Measurements from ENCODE around the gene ZCRB1.

ZCRB1 gene

GRCh38 chr12:42281844-42282243 lies 44.0 kb downstream of the ZCRB1 start:
- in situ Hi-C loops (cut with HindIII; ENCODE audit: low pct_ligation_motif_present, low sequenced_read_pairs) = no loop called here
- Histone ChIP-seq H3K27me3 (replicated peaks) (no peaks in the 10 kb centered on the region), H3K4me3 (ENCODE audit: low read depth, low read length) (no peak overlapping the region), H3K27ac (no peak overlapping the region), H3K36me3 (replicated peaks) (no peaks in the 10 kb centered on the region)
- no peak for TF ChIP-seq CTCF (IDR thresholded peaks at IDR 0.05; ENCODE audit: low read depth, low read length, missing control alignments)
- no peak for DNase-seq

DNA sequence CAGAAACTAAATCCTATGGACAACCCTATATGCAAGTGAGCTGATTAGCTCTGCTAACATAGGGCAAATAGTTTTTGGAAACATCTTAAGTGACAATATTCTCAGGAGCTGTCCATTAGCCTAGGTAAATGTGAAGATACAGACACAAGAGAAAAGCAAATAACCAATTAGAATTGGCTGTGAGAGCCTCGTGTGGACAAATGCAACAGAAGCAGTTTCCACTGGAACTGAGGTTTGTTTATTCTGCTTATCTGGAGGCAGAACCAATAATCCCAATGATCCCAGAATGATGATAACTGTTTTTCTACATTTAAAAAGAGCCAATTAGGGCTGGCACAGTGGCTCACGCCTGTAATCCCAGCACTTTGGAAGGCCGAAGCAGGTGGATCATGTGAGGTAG lies 44.6 kb downstream of the ZCRB1 start:
- DNase-seq = no peak
- Histone ChIP-seq H3K27ac (no peak overlapping the region), H3K27me3 (replicated peaks) (no peaks in the 10 kb centered on the region), H3K4me3 (ENCODE audit: low read depth, low read length) (no peak overlapping the region), H3K36me3 (replicated peaks) (no peaks in the 10 kb centered on the region)
- no peak for TF ChIP-seq CTCF (IDR thresholded peaks at IDR 0.05; ENCODE audit: low read depth, low read length, missing control alignments)
- in situ Hi-C loops (cut with HindIII; ENCODE audit: low pct_ligation_motif_present, low sequenced_read_pairs) = no loop called here

DNA sequence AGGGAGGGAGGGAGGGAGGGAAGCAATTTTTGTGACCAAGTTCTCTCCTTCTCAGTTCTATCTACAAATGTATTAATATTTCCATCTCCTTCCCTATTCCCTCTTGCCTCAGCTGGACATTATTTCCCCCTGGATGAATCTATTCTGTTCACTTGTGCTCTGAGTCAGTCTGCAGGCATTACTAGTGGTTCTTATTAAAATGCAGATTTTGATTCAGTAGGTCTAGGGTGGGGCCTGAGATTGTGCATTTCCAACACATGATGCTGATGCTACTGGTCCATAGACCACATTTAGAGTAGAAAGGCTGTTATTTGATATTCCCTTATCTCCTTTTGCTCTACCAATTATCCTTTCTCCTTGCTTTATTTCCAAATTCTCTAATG lies 47.8 kb downstream of the ZCRB1 start:
- TF ChIP-seq CTCF (IDR thresholded peaks at IDR 0.05; ENCODE audit: low read depth, low read length, missing control alignments) = no peak
- no peak overlapping the region for H3K4me3 ChIP-seq (ENCODE audit: low read depth, low read length)
- H3K27me3 ChIP-seq (replicated peaks) = no peaks in the 10 kb centered on the region
- no peaks in the 10 kb centered on the region for H3K36me3 ChIP-seq (replicated peaks)
- no peak for DNase-seq
- in situ Hi-C loops (cut with HindIII; ENCODE audit: low pct_ligation_motif_present, low sequenced_read_pairs) = no loop called here
- H3K27ac ChIP-seq = no peak overlapping the region

DNA sequence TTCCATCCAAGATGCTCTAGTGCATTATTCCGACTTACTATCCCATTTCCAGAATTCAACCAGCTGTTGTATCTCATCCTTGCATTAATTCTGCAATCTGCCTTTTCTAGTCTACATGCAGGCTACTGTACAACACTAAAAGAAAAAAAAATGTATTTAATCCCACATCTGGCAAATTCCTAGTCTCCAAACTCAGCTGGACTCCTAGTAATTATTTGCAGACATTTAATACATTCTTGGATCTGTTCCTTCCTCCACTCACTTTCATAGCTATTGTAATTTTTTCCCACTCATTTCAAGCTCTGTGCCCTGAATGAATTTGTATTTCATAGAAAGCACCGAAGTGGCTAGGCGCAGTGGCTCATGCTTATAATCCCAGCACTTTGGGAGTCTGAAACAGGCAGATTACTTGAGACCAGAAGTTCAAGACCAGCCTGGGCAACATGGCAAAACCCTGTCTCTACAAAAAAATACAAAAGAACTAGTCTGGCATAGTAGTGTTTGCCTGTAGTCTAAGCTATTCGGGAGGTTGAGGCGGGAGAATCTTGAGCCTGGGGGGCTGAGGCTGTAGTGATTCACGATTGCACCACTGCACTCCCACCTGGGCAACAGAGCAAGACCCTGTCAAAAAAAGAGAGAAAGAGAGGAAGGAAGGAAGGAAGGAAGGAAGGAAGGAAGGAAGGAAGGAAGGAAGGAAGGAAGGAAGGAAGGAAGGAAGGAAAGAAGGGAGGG lies 48.3 kb downstream of the ZCRB1 start:
- in situ Hi-C loops (cut with HindIII; ENCODE audit: low pct_ligation_motif_present, low sequenced_read_pairs) = no loop called here
- no peak for DNase-seq
- Histone ChIP-seq H3K4me3 (ENCODE audit: low read depth, low read length) (no peak overlapping the region), H3K36me3 (replicated peaks) (no peaks in the 10 kb centered on the region), H3K27me3 (replicated peaks) (no peaks in the 10 kb centered on the region), H3K27ac (no peak overlapping the region)
- TF ChIP-seq CTCF (IDR thresholded peaks at IDR 0.05; ENCODE audit: low read depth, low read length, missing control alignments) = no peak

DNA sequence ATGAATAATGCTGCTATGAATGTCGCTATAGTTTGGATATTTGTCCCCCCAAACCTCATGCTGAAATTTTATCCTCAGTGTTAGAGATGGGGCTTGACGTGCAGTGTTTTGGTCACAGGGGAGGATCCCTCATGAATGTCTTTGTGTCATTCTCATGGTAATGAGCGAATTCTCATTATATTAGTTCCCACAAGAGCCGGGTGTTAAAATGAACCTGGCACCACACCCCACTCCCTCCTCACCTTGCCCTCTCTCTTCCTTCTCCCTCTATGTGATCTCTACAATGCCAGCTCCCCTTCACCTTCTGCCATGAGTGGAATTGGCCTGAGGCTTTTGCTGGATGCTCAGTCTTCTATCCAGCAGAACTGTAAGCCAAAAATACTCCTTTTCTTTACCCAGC lies 50.4 kb downstream of the ZCRB1 start:
- TF ChIP-seq CTCF (IDR thresholded peaks at IDR 0.05; ENCODE audit: low read depth, low read length, missing control alignments) = no peak
- no peak for DNase-seq
- H3K36me3 ChIP-seq (replicated peaks) = no peaks in the 10 kb centered on the region
- in situ Hi-C loops (cut with HindIII; ENCODE audit: low pct_ligation_motif_present, low sequenced_read_pairs) = no loop called here
- no peak overlapping the region for H3K27ac ChIP-seq
- H3K27me3 ChIP-seq (replicated peaks) = no peaks in the 10 kb centered on the region
- no peak overlapping the region for H3K4me3 ChIP-seq (ENCODE audit: low read depth, low read length)

DNA sequence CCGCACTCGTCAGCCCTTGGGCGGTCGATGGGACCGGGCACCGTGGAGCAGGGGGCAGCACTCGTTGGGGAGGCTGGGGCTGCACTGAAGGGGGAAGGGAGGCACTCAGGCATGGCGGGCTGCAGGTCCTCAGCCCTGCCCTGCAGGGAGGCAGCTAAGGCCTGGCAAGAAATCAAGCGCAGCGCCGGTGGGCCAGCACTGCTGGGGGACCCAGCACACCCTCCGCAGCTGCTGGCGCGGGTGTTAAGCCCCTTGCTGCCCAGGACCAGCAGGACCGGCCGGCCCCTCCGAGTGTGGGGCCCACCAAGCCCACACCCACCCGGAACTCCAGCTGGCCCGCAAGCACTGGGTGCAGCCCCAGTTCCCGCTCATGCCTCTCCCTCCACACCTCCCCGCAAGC lies 52.2 kb downstream of the ZCRB1 start:
- H3K36me3 ChIP-seq (replicated peaks) = no peaks in the 10 kb centered on the region
- no peak for DNase-seq
- H3K27ac ChIP-seq = no peak overlapping the region
- no peak for TF ChIP-seq CTCF (IDR thresholded peaks at IDR 0.05; ENCODE audit: low read depth, low read length, missing control alignments)
- H3K4me3 ChIP-seq (ENCODE audit: low read depth, low read length) = no peak overlapping the region
- in situ Hi-C loops (cut with HindIII; ENCODE audit: low pct_ligation_motif_present, low sequenced_read_pairs) = no loop called here
- no peaks in the 10 kb centered on the region for H3K27me3 ChIP-seq (replicated peaks)
